ENCODE results near the gene PRKCA. TPM values are rescaled to one million over a fixed set of nuclear protein-coding genes. Genes with fewer than 3 reads are reported as not detected.

Gene PRKCA
- polyA plus RNA-seq, 1 donor: 24.4 TPM

- Histone ChIP-seq H3K36me3 (ENCODE audit: control insufficient read depth, insufficient read depth, low read length) (peaks cover 3% of the 10 kb centered on the region), H3K4me1 (ENCODE audit: control insufficient read depth, insufficient read depth, low read length) (no peaks in the 10 kb centered on the region), H3K4me3 (ENCODE audit: low read length) (no peak overlapping the region), H3K9me3 (ENCODE audit: control insufficient read depth, low read depth, low read length) (no peaks in the 10 kb centered on the region), H3K27me3 (ENCODE audit: control insufficient read depth, insufficient read depth, low read length) (no peaks in the 10 kb centered on the region), H3K27ac (ENCODE audit: low read length) (no peak overlapping the region)
- WGBS (ENCODE audit: insufficient coverage, low lambda C conversion rate): 81% methylated on average over 3 of the region's 13 CpGs
- no peak for DNase-seq
Measured at GRCh38 chr17:66661411-66662256, 359.2 kb downstream of the PRKCA start.

GRCh38 chr17:66662496-66662895, 360.1 kb downstream of the PRKCA start:
- Histone ChIP-seq H3K4me1 (ENCODE audit: control insufficient read depth, insufficient read depth, low read length) (no peaks in the 10 kb centered on the region), H3K4me3 (ENCODE audit: low read length) (no peak overlapping the region), H3K9me3 (ENCODE audit: control insufficient read depth, low read depth, low read length) (no peaks in the 10 kb centered on the region), H3K27ac (ENCODE audit: low read length) (no peak overlapping the region), H3K27me3 (ENCODE audit: control insufficient read depth, insufficient read depth, low read length) (no peaks in the 10 kb centered on the region), H3K36me3 (ENCODE audit: control insufficient read depth, insufficient read depth, low read length) (peaks cover 3% of the 10 kb centered on the region)
- WGBS (ENCODE audit: insufficient coverage, low lambda C conversion rate): no CpG with 5 or more reads among the region's 5 CpGs
- no peak for DNase-seq

DNA sequence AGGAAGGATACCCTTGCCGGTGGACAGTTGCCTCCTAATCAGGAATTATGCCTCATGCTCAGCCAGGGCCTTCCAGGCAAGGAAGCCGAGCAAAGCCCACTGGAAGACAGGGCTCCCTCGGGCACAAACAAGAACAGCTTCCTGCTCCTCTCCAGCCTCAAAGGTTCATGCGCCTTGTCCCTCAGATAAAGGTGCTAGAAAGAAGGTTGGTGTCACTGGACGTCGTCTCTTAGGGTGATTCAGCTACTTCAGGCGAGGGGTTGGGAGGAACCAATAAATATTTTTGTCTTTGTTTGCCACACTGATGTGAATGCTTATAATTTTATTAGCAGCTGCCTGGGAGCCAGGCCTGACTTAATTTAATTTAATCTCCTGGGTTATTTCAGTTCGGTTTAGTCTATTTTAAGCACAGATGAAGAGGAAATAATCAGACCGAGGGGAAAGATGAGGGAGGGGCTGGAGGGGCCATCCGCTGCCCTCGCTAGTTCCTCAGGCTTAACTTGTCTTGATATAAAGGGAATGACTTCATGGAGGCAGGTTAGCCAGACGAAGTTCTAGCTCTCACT, 360.7 kb downstream of the PRKCA start:
- Histone ChIP-seq H3K36me3 (ENCODE audit: control insufficient read depth, insufficient read depth, low read length) (peaks cover 3% of the 10 kb centered on the region), H3K9me3 (ENCODE audit: control insufficient read depth, low read depth, low read length) (no peaks in the 10 kb centered on the region), H3K27me3 (ENCODE audit: control insufficient read depth, insufficient read depth, low read length) (no peaks in the 10 kb centered on the region), H3K4me1 (ENCODE audit: control insufficient read depth, insufficient read depth, low read length) (no peaks in the 10 kb centered on the region), H3K4me3 (ENCODE audit: low read length) (no peak overlapping the region), H3K27ac (ENCODE audit: low read length) (no peak overlapping the region)
- WGBS (ENCODE audit: insufficient coverage, low lambda C conversion rate): 100% methylated on average over 1 of the region's 12 CpGs
- DNase-seq: no peak

- Histone ChIP-seq H3K27ac (ENCODE audit: low read length) (no peak overlapping the region), H3K4me1 (ENCODE audit: control insufficient read depth, insufficient read depth, low read length) (no peaks in the 10 kb centered on the region), H3K27me3 (ENCODE audit: control insufficient read depth, insufficient read depth, low read length) (no peaks in the 10 kb centered on the region), H3K36me3 (ENCODE audit: control insufficient read depth, insufficient read depth, low read length) (no peaks in the 10 kb centered on the region), H3K4me3 (ENCODE audit: low read length) (no peak overlapping the region), H3K9me3 (ENCODE audit: control insufficient read depth, low read depth, low read length) (no peaks in the 10 kb centered on the region)
- WGBS (ENCODE audit: insufficient coverage, low lambda C conversion rate): 100% methylated on average over 1 of the region's 4 CpGs
- no peak for DNase-seq
Measured at GRCh38 chr17:66664336-66664735, 361.9 kb downstream of the PRKCA start.

GRCh38 chr17:66665194-66665593, 362.8 kb downstream of the PRKCA start:
- H3K4me3 ChIP-seq (ENCODE audit: low read length): no peak overlapping the region
- no peaks in the 10 kb centered on the region for H3K4me1 ChIP-seq (ENCODE audit: control insufficient read depth, insufficient read depth, low read length)
- no peaks in the 10 kb centered on the region for H3K27me3 ChIP-seq (ENCODE audit: control insufficient read depth, insufficient read depth, low read length)
- H3K9me3 ChIP-seq (ENCODE audit: control insufficient read depth, low read depth, low read length): no peaks in the 10 kb centered on the region
- 100% methylated on average over 1 of the region's 4 CpGs for WGBS (ENCODE audit: insufficient coverage, low lambda C conversion rate)
- DNase-seq: no peak
- H3K36me3 ChIP-seq (ENCODE audit: control insufficient read depth, insufficient read depth, low read length): no peaks in the 10 kb centered on the region
- H3K27ac ChIP-seq (ENCODE audit: low read length): no peak overlapping the region

GRCh38 chr17:66667090-66667489, 364.7 kb downstream of the PRKCA start:
- Histone ChIP-seq H3K36me3 (ENCODE audit: control insufficient read depth, insufficient read depth, low read length) (no peaks in the 10 kb centered on the region), H3K4me1 (ENCODE audit: control insufficient read depth, insufficient read depth, low read length) (no peaks in the 10 kb centered on the region), H3K9me3 (ENCODE audit: control insufficient read depth, low read depth, low read length) (no peaks in the 10 kb centered on the region), H3K27ac (ENCODE audit: low read length) (no peak overlapping the region), H3K27me3 (ENCODE audit: control insufficient read depth, insufficient read depth, low read length) (no peaks in the 10 kb centered on the region), H3K4me3 (ENCODE audit: low read length) (no peak overlapping the region)
- no CpG with 5 or more reads among the region's 5 CpGs for WGBS (ENCODE audit: insufficient coverage, low lambda C conversion rate)
- no peak for DNase-seq

DNA sequence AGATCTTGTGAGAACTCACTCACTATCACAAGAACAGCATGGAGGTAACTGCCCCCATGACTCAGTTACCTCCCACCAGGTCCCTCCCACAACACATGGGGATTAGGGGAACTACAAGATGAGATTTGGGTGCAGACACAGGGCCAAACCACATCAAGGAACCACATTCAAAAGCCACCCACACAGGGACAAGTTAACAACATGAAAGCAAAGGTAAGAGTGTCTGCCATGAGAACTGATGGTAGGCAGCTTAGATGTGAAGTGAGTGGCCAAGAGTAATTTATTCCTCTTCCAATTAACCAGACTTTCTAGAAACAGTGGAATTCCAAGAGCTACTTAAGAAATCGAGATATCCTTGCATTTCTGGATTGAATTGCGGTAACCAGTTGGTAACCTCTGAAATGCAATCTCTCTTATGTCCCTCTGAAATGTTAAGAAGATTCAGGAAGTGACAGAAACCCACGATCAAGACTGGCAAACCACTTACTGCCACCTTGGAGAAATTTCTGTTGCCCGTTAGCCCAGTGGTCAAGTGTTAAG, 365.1 kb downstream of the PRKCA start:
- H3K27me3 ChIP-seq (ENCODE audit: control insufficient read depth, insufficient read depth, low read length): no peaks in the 10 kb centered on the region
- H3K27ac ChIP-seq (ENCODE audit: low read length): no peak overlapping the region
- no peaks in the 10 kb centered on the region for H3K4me1 ChIP-seq (ENCODE audit: control insufficient read depth, insufficient read depth, low read length)
- no peak for DNase-seq
- no peak overlapping the region for H3K4me3 ChIP-seq (ENCODE audit: low read length)
- WGBS (ENCODE audit: insufficient coverage, low lambda C conversion rate): no CpG with 5 or more reads among the region's 4 CpGs
- no peaks in the 10 kb centered on the region for H3K9me3 ChIP-seq (ENCODE audit: control insufficient read depth, low read depth, low read length)
- H3K36me3 ChIP-seq (ENCODE audit: control insufficient read depth, insufficient read depth, low read length): no peaks in the 10 kb centered on the region

GRCh38 chr17:66670206-66670605, 367.8 kb downstream of the PRKCA start:
- H3K36me3 ChIP-seq (ENCODE audit: control insufficient read depth, insufficient read depth, low read length): no peaks in the 10 kb centered on the region
- H3K27ac ChIP-seq (ENCODE audit: low read length): no peak overlapping the region
- no peak for DNase-seq
- H3K9me3 ChIP-seq (ENCODE audit: control insufficient read depth, low read depth, low read length): no peaks in the 10 kb centered on the region
- no peaks in the 10 kb centered on the region for H3K27me3 ChIP-seq (ENCODE audit: control insufficient read depth, insufficient read depth, low read length)
- no peak overlapping the region for H3K4me3 ChIP-seq (ENCODE audit: low read length)
- 86% methylated on average over 1 of the region's 3 CpGs for WGBS (ENCODE audit: insufficient coverage, low lambda C conversion rate)
- H3K4me1 ChIP-seq (ENCODE audit: control insufficient read depth, insufficient read depth, low read length): no peaks in the 10 kb centered on the region

DNA sequence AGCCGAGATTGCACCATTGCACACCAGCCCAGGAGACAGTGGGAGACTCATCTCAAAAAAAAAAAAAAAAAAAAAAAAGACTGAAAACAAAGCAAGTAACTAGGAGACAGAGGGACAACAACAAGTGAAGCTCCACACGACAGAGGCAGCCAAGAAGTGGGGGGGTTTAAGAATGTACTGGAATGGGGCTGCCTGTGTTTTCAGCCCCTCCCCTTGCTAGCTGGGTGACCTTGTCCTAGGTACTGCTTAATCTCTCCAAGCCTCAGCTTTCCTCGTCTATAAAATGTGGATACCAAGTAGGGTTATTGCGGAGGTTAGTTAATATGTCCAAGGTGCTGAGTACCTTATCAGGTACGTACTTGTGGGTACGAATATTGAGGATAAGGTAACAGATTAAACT, 368.7 kb downstream of the PRKCA start:
- peak; percentile 14 to 66 for DNase-seq
- Histone ChIP-seq H3K27me3 (ENCODE audit: control insufficient read depth, insufficient read depth, low read length) (no peaks in the 10 kb centered on the region), H3K27ac (ENCODE audit: low read length) (no peak overlapping the region), H3K36me3 (ENCODE audit: control insufficient read depth, insufficient read depth, low read length) (no peaks in the 10 kb centered on the region), H3K4me3 (ENCODE audit: low read length) (no peak overlapping the region), H3K9me3 (ENCODE audit: control insufficient read depth, low read depth, low read length) (no peaks in the 10 kb centered on the region), H3K4me1 (ENCODE audit: control insufficient read depth, insufficient read depth, low read length) (peaks cover 4% of the 10 kb centered on the region)
- WGBS (ENCODE audit: insufficient coverage, low lambda C conversion rate): 37% methylated on average over 2 of the region's 6 CpGs

DNA sequence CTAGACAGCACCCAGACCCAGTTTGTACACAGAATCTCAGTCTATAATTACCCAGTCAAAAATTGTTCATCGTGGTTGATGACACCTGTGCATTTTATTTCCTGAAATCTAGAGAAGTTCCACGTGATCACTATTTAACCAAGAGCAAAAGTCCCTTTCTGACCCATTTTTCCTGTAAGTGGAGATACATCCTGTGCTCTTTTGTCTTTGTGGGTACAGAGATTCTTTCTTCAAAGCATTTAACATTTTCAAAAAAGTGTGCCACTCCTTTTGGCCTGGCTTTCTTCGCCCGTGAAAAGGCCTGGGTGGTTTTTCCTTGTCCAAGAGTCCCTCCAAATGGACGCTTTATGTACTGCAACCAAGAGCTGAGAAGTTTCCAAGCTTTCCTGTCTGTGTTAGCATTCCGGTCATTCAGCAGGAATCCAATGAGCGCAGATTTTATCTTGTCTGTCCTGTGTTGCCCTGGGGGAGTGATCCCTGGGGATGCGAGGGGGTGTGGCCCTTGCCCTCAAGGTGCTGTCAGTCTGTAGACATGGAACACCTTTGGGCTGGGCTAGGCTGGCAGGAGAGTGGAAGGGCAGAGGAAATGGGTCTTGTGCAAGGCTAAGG, 371.4 kb downstream of the PRKCA start:
- H3K27ac ChIP-seq (ENCODE audit: low read length): no peak overlapping the region
- no peak overlapping the region for H3K4me3 ChIP-seq (ENCODE audit: low read length)
- peaks cover 7% of the 10 kb centered on the region for H3K4me1 ChIP-seq (ENCODE audit: control insufficient read depth, insufficient read depth, low read length)
- no peaks in the 10 kb centered on the region for H3K9me3 ChIP-seq (ENCODE audit: control insufficient read depth, low read depth, low read length)
- DNase-seq: peak; percentile 12 to 50
- H3K27me3 ChIP-seq (ENCODE audit: control insufficient read depth, insufficient read depth, low read length): no peaks in the 10 kb centered on the region
- no peaks in the 10 kb centered on the region for H3K36me3 ChIP-seq (ENCODE audit: control insufficient read depth, insufficient read depth, low read length)
- WGBS (ENCODE audit: insufficient coverage, low lambda C conversion rate): no CpG with 5 or more reads among the region's 8 CpGs

Data from large intestine (tissue), 3 donors.